Measurements from ENCODE around the gene CES2. TPM values are rescaled to one million over a fixed set of nuclear protein-coding genes. Genes with fewer than 3 reads are reported as not detected.

The CES2 gene
- total RNA-seq, 1 experiment from 2014 or later: 37.6 TPM

GRCh38 chr16:66898207-66898606 lies 37.1 kb upstream of the CES2 start:
- Histone ChIP-seq H3K27me3 (replicated peaks; ENCODE audit: insufficient read depth, low read depth, low read length, poor library complexity) (no peaks in the 10 kb centered on the region), H3K4me3 (ENCODE audit: low read depth, low read length, poor library complexity, severe bottlenecking) (no peak overlapping the region), H3K4me1 (ENCODE audit: insufficient read depth, low read length, poor library complexity, severe bottlenecking) (peaks cover 10% of the 10 kb centered on the region), H3K9me3 (ENCODE audit: low read depth, low read length, poor library complexity, severe bottlenecking) (no peaks in the 10 kb centered on the region), H3K36me3 (ENCODE audit: insufficient read depth, low read length, poor library complexity, severe bottlenecking) (no peaks in the 10 kb centered on the region), H3K27ac (ENCODE audit: low read depth, low read length, poor library complexity, severe bottlenecking) (no peak overlapping the region)
- BruUV-seq (replicated peaks): no TSS peak
- ChIA-PET POLR2A (ENCODE audit: low non-redundant PET) (no interaction called here), CTCF (no interaction called here)
- DNase-seq (ENCODE audit: low spot score): no peak
- no peak for TF ChIP-seq EZH2 (IDR thresholded peaks at IDR 0.05; ENCODE audit: borderline replicate concordance, low read depth, low read length, poor library complexity, severe bottlenecking)
- no peak for TF ChIP-seq CTCF (conservative IDR thresholded peaks at IDR 0.05; ENCODE audit: low read depth, low read length)
- intact Hi-C loops (cut with micrococcal nuclease; ENCODE audit: unreplicated experiment): loop anchor here (5.0 to 10.0 kb wide), 2 partner anchors 49 to 257 kb away; partner anchors contain the start of genes B3GNT9, FBXL8 and TRADD

GRCh38 chr16:66898933-66899309 lies 36.4 kb upstream of the CES2 start:
- H3K9me3 ChIP-seq (ENCODE audit: low read depth, low read length, poor library complexity, severe bottlenecking): no peaks in the 10 kb centered on the region
- peaks cover 10% of the 10 kb centered on the region for H3K4me1 ChIP-seq (ENCODE audit: insufficient read depth, low read length, poor library complexity, severe bottlenecking)
- H3K36me3 ChIP-seq (ENCODE audit: insufficient read depth, low read length, poor library complexity, severe bottlenecking): no peaks in the 10 kb centered on the region
- ChIA-PET CTCF (no interaction called here), POLR2A (ENCODE audit: low non-redundant PET) (no interaction called here)
- H3K27me3 ChIP-seq (replicated peaks; ENCODE audit: insufficient read depth, low read depth, low read length, poor library complexity): no peaks in the 10 kb centered on the region
- BruUV-seq (replicated peaks): no TSS peak
- H3K4me3 ChIP-seq (ENCODE audit: low read depth, low read length, poor library complexity, severe bottlenecking): no peak overlapping the region
- intact Hi-C loops (cut with micrococcal nuclease; ENCODE audit: unreplicated experiment): loop anchor here (5.0 to 10.0 kb wide), 2 partner anchors 48 to 256 kb away; partner anchors contain the start of genes B3GNT9, FBXL8 and TRADD
- H3K27ac ChIP-seq (ENCODE audit: low read depth, low read length, poor library complexity, severe bottlenecking): no peak overlapping the region
- DNase-seq (ENCODE audit: low spot score): no peak
- TF ChIP-seq EZH2 (IDR thresholded peaks at IDR 0.05; ENCODE audit: borderline replicate concordance, low read depth, low read length, poor library complexity, severe bottlenecking) (no peak), CTCF (conservative IDR thresholded peaks at IDR 0.05; ENCODE audit: low read depth, low read length) (no peak)

- no peak for DNase-seq (ENCODE audit: low spot score)
- Histone ChIP-seq H3K4me1 (ENCODE audit: insufficient read depth, low read length, poor library complexity, severe bottlenecking) (peaks cover 10% of the 10 kb centered on the region), H3K4me3 (ENCODE audit: low read depth, low read length, poor library complexity, severe bottlenecking) (no peak overlapping the region), H3K36me3 (ENCODE audit: insufficient read depth, low read length, poor library complexity, severe bottlenecking) (no peaks in the 10 kb centered on the region), H3K9me3 (ENCODE audit: low read depth, low read length, poor library complexity, severe bottlenecking) (no peaks in the 10 kb centered on the region), H3K27ac (ENCODE audit: low read depth, low read length, poor library complexity, severe bottlenecking) (no peak overlapping the region), H3K27me3 (replicated peaks; ENCODE audit: insufficient read depth, low read depth, low read length, poor library complexity) (no peaks in the 10 kb centered on the region)
- no TSS peak for BruUV-seq (replicated peaks)
- ChIA-PET CTCF (no interaction called here), POLR2A (ENCODE audit: low non-redundant PET) (interaction anchor here (0.6 kb wide), 1 partner anchor 20 kb away, joined by 4 read pairs; no protein-coding TSS in a partner anchor)
- TF ChIP-seq CTCF (conservative IDR thresholded peaks at IDR 0.05; ENCODE audit: low read depth, low read length) (no peak), EZH2 (IDR thresholded peaks at IDR 0.05; ENCODE audit: borderline replicate concordance, low read depth, low read length, poor library complexity, severe bottlenecking) (no peak)
- intact Hi-C loops (cut with micrococcal nuclease; ENCODE audit: unreplicated experiment): loop anchor here (5.0 to 10.0 kb wide), 2 partner anchors 48 to 255 kb away; partner anchors contain the start of genes B3GNT9, FBXL8 and TRADD
These were observed 35.9 kb upstream of the CES2 start for GRCh38 chr16:66899310-66899944.

Measured in A673 (cell line).